GM18870 (cell line): ENCODE data around the gene GJA4.
"Not testable (repeated sequence)": the region's sequence is repeated elsewhere in the genome, so short reads cannot be mapped to it uniquely, and the experiment has no call there.

Source experiments
- ATAC-seq: cut with Tn5 transposase; IDR thresholded peaks from one replicate; pipeline ENCODE4 v1.9.1; 2021; ENCODE audit warnings: moderate library complexity; ENCODE audit not compliant: unreplicated experiment

Gene GJA4

DNA sequence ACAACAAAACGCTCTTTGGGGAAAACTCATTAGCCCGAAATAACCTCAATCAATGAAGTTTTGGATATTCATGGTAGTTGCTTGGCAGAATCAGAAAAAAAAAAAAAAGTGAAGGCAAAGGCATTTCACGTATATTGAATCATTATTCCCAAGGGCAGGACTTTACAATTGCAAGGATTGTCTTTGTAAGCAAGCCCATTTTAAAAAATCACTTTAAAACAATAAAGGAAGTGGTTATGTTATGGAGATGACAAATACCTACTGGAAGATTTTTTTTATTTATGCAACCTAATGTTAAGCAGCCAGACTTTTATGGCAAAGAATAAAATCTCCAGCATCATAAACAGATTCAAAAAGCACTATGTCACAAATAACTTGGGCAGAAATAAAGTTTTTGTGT lies 23.9 kb upstream of the GJA4 start:
- ATAC-seq = no peak

DNA sequence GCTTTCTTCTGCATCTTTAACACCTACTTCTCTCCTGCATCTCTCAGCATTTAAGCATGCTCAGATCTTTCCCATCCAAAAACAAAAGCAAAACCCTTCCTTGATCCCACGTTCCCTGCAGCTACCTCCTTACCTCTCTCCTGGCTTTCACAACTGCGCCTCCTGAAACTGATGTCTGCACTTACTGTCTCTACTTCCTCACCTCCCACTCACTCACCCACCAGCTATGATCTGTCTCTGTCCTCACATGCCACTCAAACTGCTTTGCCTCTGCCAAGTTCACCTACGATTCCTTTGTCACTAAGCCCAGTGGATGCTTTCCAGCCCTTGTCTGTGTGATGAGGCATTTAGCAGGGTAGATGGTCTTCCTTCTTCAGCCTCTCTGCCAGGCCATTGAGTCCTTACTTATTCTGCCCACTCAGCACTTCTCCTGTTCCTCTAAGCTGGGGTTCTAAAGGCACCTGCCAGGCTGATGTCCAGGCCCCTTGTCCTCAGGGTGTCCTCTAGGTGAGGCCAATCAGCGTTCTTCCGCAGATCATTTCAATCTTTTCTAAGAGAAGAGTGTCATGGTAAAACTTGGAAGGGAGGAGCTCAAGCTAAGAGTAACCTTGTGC lies 21.8 kb upstream of the GJA4 start:
- no peak for ATAC-seq

DNA sequence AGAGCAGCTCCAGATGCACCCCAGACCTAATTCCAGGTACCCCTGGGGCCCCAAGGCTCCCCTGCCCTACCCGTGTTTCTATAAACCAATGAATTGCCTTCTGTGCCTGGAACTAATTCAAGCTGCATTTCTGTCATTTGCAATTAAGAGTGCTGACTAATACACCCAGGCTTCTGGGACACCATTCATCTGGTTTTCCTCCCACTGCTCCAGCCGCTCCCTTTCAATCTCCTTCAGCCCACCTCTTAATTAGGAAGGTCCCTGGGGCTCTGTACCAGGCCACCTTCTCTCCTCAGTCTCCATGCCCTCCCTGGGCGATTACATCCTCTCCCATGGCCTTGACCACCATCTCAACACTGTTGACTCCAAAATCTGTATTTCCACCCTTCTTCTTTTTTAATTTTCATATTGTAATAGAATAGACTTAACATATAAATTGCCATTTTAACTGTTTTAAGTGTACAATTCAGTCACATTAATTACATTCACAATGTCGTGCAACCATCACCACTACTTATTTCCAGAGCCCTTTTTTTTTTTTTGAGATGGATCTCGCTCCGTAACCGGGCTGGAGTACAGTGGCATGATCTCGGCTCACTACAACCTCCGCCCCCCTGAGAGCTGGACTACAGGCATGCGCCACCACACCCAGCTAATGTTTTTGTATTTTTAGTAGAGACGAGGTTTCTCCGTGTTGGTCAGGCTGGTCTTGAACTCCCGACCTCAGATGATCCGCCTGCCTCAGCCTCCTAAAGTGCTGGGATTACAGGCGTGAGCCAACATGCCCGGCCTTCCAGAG lies 21.0 kb upstream of the GJA4 start:
- ATAC-seq = no peak

DNA sequence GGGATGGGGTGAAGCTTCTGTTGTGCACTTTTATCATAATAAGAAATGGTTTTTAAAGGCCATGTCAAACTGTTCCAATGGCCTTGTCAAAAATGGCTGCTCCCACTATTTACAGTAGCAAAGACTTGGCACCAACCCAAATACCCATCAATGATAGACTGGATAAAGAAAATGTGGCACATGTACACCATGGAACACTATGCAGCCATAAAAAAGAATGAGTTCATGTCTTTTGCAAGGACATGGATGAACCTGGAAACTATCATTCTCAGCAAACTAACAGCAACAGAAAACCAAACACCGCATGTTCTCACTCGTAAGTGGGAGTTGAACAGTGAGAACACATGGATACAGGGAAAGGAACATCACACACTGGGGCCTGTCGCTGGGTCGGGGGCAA lies 19.7 kb upstream of the GJA4 start:
- not testable (repeated sequence) for ATAC-seq

DNA sequence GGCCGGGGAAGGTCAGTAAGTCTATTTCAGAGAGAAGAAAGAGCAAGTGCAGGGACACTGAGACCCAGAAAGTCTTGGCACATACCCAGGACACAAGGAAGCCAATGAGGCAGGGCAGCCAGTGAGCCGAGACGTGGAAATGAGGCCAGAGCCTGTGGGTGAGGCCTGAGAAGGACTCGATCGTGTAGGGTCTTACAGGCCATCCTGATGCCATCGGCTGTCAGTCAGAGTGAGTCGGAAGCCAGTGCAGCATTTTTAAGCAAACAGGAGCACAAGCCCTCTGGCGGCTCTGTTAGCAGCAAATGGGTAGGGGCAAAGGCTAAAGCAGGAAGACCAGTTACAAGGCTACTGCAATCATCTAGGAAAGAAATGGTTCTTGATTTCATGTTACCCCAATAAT lies 17.8 kb upstream of the GJA4 start:
- ATAC-seq = no peak

DNA sequence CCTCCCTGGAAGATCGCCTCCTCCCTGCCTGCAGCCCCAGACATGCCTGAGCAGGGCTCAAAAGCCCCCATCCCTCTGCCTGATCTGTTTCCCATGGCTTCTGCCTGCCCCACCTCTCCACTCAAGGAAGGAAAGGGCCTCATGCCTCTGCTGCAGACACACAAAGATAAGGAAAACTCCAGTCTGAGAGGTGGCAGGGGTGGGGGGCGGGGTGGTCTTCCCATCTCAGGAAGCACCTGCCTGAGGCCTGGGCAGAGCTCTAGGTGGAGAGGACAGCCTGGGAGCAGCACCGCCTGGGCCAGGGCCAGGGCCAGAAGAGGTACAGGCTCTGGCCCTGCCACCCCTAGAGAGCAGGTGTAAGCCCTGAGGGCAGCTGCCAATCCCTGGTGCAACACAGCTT lies 15.9 kb upstream of the GJA4 start:
- ATAC-seq = no peak

DNA sequence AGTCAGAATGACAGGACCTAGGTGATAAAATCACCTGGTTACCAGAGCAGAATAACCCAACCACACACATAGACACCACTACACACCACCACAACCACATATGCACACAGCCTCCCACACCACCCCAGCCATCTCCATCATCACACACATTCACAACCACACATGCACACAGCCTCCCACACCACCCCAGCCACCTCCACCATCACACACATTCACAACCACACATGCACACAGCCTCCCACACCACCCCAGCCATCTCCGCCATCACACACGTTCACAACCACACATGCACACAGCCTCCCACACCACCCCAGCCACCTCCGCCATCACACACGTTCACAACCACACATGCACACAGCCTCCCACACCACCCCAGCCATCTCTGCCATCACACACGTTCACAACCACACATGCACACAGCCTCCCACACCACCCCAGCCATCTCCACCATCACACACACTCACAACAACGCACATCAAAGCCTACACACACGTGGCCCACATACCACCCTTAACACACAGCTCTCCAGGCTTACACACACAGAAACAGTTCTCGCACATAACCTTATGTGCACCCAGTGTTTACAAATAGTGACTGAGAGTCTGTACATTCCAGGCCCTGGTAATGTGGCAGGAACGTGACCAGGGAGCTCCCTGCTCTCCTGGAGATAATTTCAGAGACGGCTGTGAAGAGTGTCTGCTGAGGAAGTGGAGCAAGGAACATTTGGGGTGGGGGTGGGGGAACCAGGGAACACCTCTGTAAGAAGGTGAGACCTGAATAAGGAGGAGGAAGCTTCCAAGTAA lies 15.1 kb upstream of the GJA4 start:
- no peak for ATAC-seq

DNA sequence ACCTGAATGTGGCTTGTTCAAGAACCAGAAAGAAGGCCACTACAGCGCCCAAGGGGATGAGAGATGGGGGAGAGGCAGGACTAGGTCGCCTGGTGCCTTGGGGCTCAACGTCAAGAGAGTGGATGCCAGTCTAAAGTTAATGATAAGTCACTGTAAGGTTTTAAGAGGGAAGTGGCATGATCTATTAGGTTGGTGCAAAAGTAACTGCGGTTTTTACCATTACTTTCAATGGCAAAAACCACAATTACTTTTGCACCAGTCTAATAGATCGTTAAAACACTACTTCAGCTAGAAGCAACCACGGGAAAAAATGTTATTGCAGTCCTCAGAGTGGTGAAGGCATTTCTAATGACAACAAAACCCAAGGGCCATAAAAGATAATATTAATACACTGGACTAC lies 14.4 kb upstream of the GJA4 start:
- ATAC-seq = no peak

DNA sequence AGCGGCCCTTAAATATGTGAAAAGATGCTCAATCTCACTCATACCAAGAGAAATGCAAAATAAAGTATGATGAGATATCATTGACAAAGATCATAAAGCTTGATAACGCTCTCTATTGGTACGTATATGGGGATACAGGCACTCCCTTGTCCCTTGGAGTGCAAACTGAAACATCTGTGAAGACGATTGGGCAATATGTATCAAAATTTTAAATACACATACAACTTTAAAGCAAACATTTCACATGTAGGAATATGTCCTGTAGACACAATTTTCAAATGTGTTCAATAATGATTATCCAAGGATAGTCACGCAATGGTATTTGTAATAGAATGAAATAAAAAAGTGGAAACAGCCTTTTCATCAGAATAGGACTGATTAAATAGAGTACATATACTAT lies 13.8 kb upstream of the GJA4 start:
- ATAC-seq = no peak

DNA sequence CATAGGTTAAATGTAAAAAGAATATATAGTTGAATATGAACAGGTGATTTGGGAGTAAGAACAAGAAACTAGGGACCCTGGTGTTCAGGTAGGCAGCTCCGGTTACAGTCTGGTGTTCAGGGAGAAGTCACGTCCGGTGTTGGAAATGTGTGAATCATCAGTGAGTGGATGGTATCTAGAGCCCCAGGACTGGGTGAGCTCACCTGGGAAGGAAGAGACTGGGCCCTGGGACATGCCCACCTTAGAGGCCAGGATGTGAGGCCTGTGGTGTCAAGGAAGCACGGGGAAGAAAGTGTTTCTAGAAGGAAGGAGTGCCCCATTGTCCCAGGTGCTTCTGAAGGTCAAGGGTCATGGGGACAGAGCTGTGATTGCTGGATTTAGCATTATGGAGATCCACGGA lies 13.3 kb upstream of the GJA4 start:
- ATAC-seq = no peak

DNA sequence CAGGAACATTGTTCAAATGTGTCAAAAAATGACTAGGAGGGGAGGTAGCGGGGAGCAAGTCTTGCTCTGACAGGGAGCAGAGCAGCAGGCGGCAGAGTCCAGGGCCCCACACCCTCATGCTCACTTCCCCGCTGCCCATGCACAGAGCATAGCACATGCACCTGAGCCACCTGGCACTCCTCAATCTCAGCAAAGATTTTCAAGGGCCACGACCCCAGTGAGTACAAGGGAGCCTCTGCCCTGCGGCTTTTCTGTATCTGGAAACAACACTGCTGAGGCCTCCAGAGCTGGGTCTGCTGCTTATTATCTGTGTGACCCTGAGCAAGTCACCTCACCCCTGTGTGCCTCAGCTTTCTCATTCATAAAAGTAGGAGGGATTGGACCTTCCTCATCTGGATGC lies 12.8 kb upstream of the GJA4 start:
- ATAC-seq = no peak

DNA sequence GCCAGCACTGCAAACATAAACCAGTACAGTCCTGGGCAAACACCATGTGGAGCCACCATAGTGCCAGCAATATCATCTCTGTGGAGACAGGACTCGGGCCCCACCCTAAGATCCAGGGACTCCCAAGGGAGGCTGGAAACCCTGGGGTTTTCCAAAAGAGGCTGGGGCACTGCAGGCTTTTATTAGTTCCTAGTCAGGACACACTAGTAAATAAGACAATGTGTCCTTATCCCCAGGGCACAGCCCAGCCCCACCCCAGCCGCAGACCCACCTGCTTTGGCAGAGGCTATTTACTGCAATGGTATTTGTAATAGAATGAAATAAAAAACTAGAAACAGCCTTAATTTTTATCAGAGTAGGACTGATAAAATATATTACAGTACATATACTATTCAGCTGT lies 12.3 kb upstream of the GJA4 start:
- ATAC-seq = no peak

DNA sequence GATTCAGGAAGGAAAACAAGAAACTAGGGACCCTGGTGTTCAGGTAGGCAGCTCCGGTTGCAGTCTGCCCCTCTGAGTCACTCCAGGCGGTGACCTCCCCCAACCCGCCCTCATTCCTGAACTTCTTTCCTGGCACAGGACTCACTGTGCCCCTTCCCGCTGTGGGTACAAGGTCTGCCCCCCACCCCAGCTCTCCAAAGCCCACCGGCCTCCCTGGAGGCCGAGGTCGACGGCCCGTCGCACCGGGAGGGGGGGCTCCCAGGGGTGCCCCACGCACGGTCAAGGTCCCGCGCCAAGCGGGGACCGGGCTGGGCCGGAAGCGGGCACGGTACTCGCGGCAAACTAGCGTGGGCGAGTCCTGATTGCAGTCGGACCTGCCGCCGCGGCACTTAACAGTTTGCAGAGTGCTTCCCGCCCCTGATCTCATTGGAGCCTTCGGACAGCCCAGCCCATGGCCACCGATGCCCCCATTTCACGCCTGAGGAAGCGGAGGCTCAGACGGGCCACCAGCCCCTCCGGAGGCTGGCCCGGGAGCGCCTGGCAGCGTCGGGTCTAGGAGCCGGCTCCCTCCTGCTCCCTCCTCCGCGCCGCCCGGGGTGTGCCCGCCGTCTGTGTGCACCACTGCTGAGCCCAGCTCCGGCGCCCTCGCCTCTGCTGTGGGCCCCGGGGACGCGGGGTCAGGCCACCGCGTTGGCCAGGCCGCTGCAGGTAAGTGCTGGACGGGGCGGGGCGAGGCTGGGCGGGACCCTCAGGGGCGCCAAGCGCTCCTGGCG lies 11.5 kb upstream of the GJA4 start, which contains the start of gene GJB3:
GJB3 (plus strand) TSS at position 144 of the 773 bp plus-strand sequence. CDS start 3,549 bp downstream, outside the sequence.
- ATAC-seq = no peak

DNA sequence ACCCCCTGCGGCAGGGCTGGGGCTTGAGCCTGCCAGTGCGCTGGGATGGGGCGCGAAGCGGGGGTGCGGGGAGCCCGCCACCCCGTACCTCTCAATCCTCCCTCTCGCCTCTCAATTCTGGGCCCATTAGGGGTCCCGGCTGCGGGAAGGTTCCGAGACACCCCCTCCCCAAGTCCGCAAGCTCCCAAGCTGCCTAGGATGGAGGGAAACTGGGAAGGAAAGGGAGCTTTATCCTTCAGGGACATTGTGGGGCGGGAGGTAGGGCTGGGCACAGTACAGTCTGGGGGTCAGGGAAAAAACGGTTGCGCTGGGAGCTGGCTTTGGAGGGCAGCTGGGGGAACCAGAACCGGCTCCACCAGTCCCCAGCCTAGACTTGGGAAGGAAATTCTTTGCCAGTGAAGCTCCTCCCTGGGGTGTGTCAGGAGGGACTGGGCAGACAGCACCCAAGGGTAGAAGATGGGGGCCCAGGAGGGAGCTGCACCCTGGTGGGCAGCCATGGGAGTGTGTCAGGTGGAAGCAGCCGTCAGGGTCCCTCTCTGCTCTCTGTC lies 10.9 kb upstream of the GJA4 start:
- no peak for ATAC-seq

DNA sequence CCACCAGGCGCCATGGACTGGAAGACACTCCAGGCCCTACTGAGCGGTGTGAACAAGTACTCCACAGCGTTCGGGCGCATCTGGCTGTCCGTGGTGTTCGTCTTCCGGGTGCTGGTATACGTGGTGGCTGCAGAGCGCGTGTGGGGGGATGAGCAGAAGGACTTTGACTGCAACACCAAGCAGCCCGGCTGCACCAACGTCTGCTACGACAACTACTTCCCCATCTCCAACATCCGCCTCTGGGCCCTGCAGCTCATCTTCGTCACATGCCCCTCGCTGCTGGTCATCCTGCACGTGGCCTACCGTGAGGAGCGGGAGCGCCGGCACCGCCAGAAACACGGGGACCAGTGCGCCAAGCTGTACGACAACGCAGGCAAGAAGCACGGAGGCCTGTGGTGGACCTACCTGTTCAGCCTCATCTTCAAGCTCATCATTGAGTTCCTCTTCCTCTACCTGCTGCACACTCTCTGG lies 8.0 kb upstream of the GJA4 start:
- no peak for ATAC-seq

DNA sequence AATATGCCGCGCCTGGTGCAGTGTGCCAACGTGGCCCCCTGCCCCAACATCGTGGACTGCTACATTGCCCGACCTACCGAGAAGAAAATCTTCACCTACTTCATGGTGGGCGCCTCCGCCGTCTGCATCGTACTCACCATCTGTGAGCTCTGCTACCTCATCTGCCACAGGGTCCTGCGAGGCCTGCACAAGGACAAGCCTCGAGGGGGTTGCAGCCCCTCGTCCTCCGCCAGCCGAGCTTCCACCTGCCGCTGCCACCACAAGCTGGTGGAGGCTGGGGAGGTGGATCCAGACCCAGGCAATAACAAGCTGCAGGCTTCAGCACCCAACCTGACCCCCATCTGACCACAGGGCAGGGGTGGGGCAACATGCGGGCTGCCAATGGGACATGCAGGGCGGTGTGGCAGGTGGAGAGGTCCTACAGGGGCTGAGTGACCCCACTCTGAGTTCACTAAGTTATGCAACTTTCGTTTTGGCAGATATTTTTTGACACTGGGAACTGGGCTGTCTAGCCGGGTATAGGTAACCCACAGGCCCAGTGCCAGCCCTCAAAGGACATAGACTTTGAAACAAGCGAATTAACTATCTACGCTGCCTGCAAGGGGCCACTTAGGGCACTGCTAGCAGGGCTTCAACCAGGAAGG lies 7.4 kb upstream of the GJA4 start:
- no peak for ATAC-seq

DNA sequence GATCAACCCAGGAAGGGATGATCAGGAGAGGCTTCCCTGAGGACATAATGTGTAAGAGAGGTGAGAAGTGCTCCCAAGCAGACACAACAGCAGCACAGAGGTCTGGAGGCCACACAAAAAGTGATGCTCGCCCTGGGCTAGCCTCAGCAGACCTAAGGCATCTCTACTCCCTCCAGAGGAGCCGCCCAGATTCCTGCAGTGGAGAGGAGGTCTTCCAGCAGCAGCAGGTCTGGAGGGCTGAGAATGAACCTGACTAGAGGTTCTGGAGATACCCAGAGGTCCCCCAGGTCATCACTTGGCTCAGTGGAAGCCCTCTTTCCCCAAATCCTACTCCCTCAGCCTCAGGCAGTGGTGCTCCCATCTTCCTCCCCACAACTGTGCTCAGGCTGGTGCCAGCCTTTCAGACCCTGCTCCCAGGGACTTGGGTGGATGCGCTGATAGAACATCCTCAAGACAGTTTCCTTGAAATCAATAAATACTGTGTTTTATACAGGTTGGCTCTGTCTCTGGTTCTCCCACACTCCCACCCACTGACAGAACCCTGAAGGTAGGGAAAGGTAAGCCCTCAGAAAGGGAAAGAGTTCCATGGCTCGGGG lies 6.8 kb upstream of the GJA4 start:
- ATAC-seq = no peak

DNA sequence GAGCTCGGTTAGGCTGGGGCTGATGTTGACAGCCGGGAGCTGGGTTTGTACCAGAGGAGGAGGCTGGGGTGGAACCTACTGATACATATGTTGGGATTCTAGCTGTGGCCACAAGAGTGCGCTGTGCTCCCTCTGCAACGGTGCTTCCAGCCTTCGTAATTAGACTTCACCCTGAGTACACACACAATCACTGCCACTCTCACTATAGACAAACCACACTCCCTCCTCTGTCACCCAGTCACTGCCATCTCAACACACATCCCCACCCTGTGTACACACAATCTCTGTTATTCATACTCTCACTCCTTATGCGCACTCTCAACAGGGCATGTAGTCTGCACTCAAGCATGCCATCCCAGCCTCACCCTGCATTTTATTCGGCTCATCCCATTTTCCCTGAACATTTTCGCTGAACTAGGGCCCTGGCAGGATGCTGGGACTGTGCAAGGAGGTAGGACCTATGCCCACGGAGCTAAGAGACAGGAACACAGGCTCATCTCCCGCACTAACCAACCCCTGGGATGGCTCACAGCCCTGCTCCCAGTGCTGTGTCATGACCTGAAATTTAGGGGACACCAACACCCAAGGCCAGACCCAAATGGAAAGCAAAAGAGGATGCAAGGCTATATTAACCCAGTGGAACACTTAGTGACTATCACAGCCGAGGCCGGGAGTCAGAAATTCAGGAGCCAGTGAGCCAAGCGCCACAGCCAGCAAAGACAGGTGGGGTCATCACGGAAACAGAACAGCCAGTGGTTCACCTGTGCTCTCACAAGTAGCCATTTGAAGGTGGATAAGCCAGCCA lies 6.1 kb upstream of the GJA4 start:
- ATAC-seq = no peak
